Ascending aorta (tissue), 2 donors: Measurements from ENCODE around the gene ZMIZ2. TPM values are rescaled to one million over a fixed set of nuclear protein-coding genes. Genes with fewer than 3 reads are reported as not detected.
"Not testable (repeated sequence)": the region's sequence is repeated elsewhere in the genome, so short reads cannot be mapped to it uniquely, and the experiment has no call there.

Experiments
- DNase-seq, 2 donors: peaks; one replicate each; pipeline ENCODE4 v3.0.0-alpha.2; 2019; ENCODE audit warnings: low spot score in 2 of 2
- H3K27ac ChIP-seq, 2 donors: fragments of 200-600 bp; sonication (generic); one replicate each; pipeline ENCODE4 v1.5.1; 2016 to 2017; ENCODE audit warnings: mild to moderate bottlenecking in 1 of 2
- H3K27me3 ChIP-seq: fragments of 200-600 bp; sonication (generic); one replicate; pipeline ENCODE4 v1.5.1; 2017
- H3K36me3 ChIP-seq, 2 donors: fragments of 200-600 bp; sonication (generic); one replicate each; pipeline ENCODE4 v1.5.1; 2016
- H3K4me1 ChIP-seq, 2 donors: fragments of 200-600 bp; sonication (generic); one replicate each; pipeline ENCODE4 v1.5.1; 2016 to 2017; ENCODE audit warnings: mild to moderate bottlenecking in 1 of 2
- H3K4me3 ChIP-seq, 2 donors: fragments of 200-600 bp; sonication (generic); one replicate each; pipeline ENCODE4 v1.5.1; 2016 to 2017; ENCODE audit warnings: mild to moderate bottlenecking in 1 of 2
- H3K9me3 ChIP-seq, 2 donors: fragments of 200-600 bp; sonication (generic); one replicate each; pipeline ENCODE4 v1.5.1; 2016
- CTCF ChIP-seq, 3 experiments: fragments of 200-600 bp in 2 of 3; fragments of 450-650 bp in 1 of 3; sonication (generic) in 2 of 3; IDR thresholded peaks; one replicate each; pipeline ENCODE4 v1.5.1; 2016 to 2019; ENCODE audit warnings: antibody characterized with exemption in 3 of 3, mild to moderate bottlenecking in 1 of 3, moderate library complexity in 1 of 3
- intact Hi-C: fragments of 100-400 bp; cut with DNase I; formaldehyde crosslinking; loops from one replicate; pipeline ENCODE4 v1.15.1; 2023
- total RNA-seq: library from RNA; depleted of rRNA; stranded (reverse); fragments of >200 nt; gene quantifications from one replicate; pipeline ENCODE4 v1.1.0, GENCODE V29; 2016

Gene ZMIZ2
- total RNA-seq, 1 donor from 2014 or later: 75.5 TPM

DNA sequence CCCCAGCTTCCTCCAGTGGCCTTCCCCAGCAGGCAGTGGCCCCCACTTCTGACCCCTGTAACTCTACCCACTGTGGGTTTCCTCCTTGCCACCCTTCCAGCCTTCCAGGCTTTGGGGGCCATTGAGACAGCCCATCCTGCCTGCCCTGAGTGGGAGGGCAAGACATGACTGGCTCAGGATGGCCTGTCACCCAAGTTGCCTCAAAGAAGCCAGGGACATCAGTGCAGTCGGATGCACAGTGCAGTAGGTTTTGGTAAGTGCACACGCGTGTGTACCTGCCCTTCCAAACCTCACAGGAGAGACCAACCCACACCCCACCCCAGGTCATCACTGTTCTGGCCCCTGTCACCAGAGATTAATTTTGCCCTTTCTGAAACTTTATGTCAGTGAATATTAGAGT, 22.7 kb downstream of the ZMIZ2 start:
- intact Hi-C loops: no loop called here
- DNase-seq: no peak
- Histone ChIP-seq H3K27me3 (no peaks in the 10 kb centered on the region), H3K4me1 (peaks cover 10 to 25% of the 10 kb centered on the region in 2 donors), H3K27ac (no peak overlapping the region), H3K4me3 (no peak overlapping the region), H3K9me3 (no peaks in the 10 kb centered on the region), H3K36me3 (peaks cover 10 to 12% of the 10 kb centered on the region in 2 donors)
- TF ChIP-seq CTCF (IDR thresholded peaks at IDR 0.05): no peak

GRCh38 chr7:44772440-44772839, 23.8 kb downstream of the ZMIZ2 start:
- no peaks in the 10 kb centered on the region for H3K9me3 ChIP-seq
- intact Hi-C loops: no loop called here
- no peak for DNase-seq
- no peak for TF ChIP-seq CTCF (IDR thresholded peaks at IDR 0.05)
- no peaks in the 10 kb centered on the region for H3K27me3 ChIP-seq
- no peak overlapping the region for H3K4me3 ChIP-seq
- H3K4me1 ChIP-seq: peaks cover 10 to 25% of the 10 kb centered on the region in 2 donors
- H3K36me3 ChIP-seq: peaks cover 0 to 3% of the 10 kb centered on the region in 2 donors
- H3K27ac ChIP-seq: no peak overlapping the region

DNA sequence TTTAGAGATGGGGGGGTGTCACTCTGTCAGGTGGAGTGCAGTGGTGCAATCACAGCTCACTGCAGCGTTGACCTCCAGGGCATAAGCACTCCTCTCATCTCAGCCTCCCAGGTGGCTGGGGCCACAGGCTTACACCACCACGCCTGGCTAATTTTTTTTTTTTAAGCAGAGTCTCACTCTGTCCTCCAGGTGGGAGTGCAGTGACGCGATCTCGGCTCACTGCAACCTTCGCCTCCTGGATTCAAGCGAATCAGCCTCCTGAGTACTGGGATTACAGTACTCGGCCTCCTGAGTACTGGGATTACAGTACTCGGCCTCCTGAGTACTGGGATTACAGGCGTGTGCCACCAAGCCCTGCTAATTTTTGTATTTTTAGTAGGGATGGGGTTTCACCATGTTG, 24.2 kb downstream of the ZMIZ2 start:
- intact Hi-C loops: no loop called here
- H3K36me3 ChIP-seq: no peaks in the 10 kb centered on the region
- H3K9me3 ChIP-seq: no peaks in the 10 kb centered on the region
- H3K4me3 ChIP-seq: no peak overlapping the region
- peaks cover 10 to 23% of the 10 kb centered on the region in 2 donors for H3K4me1 ChIP-seq
- no peak for DNase-seq
- no peaks in the 10 kb centered on the region for H3K27me3 ChIP-seq
- TF ChIP-seq CTCF (IDR thresholded peaks at IDR 0.05): no peak
- no peak overlapping the region for H3K27ac ChIP-seq

DNA sequence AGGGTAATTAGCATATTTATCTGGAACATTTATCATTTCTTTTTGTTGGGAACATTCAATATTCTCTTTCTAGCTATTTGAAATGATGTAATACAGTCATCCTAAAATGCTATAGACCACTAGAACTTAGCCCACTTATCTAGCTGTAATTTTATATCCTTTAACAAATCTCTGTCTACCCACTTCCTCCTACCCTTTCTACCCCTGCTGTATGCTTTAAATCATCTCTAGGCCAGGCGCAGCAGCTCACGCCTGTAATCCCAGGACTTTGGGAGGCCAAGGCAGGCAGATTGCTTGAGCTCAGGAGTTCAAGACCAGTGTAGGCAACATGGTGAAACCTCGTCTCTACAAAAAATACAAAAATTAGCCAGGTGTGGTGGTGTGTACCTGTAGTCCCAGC, 25.8 kb downstream of the ZMIZ2 start:
- H3K27ac ChIP-seq, H3K4me1 ChIP-seq, H3K9me3 ChIP-seq, H3K27me3 ChIP-seq, H3K36me3 ChIP-seq, DNase-seq, intact Hi-C loops, H3K4me3 ChIP-seq: not testable (repeated sequence)

DNA sequence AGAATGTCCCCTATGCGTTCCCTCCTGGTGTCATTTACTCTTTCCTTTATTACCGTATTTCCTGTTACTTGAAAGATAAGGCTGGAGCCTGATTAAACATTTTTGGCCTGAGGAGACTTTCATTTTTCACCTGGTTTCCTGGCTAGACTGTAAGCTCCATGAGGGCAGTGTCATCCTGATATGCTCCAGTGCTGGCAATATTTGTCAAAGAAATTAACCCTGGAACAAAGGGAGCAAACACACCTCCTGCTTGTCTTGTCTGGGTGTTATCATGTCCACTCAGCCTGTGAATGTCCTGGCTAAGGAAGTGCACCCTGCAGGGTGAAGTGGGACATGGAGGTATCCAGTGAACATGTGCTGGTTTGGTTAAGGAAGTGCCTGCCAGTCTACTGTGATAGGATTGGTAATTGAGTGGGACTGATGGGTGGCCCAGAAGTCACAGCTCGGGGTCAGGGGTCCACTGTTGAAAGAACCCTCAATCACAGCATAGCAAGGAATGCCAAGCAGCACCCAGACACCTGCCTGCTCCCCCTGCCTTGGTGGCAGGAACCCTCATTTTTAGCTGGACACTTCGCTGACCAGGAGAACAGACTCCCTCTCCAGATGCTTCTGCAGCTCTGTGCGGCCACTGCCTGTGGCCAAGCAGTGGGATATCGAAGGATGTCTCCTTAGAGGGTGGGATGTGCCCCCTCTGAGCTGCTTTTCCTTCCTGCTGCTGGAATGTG, 26.9 kb downstream of the ZMIZ2 start:
- H3K27me3 ChIP-seq: no peaks in the 10 kb centered on the region
- intact Hi-C loops: no loop called here
- H3K27ac ChIP-seq: no peak overlapping the region
- TF ChIP-seq CTCF (IDR thresholded peaks at IDR 0.05): no peak
- H3K4me3 ChIP-seq: no peak overlapping the region
- no peaks in the 10 kb centered on the region for H3K9me3 ChIP-seq
- H3K36me3 ChIP-seq: no peaks in the 10 kb centered on the region
- no peak for DNase-seq
- H3K4me1 ChIP-seq: no peaks in the 10 kb centered on the region

DNA sequence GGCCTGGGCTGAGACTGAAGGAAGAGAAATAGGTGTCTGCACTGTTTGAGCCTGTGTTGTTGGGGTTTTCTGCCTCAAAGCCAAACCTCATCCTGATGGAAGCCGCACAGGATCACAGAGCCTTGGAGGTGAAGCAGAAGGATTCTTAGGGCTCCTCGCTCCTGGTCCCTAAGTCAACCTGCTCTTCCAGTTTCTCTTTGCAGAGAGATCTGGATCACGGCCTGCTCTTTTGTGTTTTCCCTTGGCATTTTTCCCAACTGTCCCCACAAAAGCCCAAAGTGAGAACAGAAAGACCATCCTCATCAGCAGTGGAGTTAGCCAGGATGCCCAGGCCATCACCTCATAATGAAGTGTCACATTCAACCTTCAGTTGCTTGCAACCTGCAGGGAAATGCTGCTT, 27.6 kb downstream of the ZMIZ2 start:
- intact Hi-C loops: no loop called here
- H3K4me3 ChIP-seq: no peak overlapping the region
- TF ChIP-seq CTCF (IDR thresholded peaks at IDR 0.05): no peak
- no peaks in the 10 kb centered on the region for H3K36me3 ChIP-seq
- H3K27me3 ChIP-seq: no peaks in the 10 kb centered on the region
- H3K9me3 ChIP-seq: no peaks in the 10 kb centered on the region
- H3K27ac ChIP-seq: no peak overlapping the region
- DNase-seq: no peak
- H3K4me1 ChIP-seq: no peaks in the 10 kb centered on the region
